ENCODE data around the gene HMCES. TPM values are rescaled to one million over a fixed set of nuclear protein-coding genes. Genes with fewer than 3 reads are reported as not detected.

HMCES gene
- total and polyA plus RNA-seq, 2 of the 13 experiments (the other 11 are each of a cell fraction or from before 2014, with no cell fraction given): 16.1 to 37.5 TPM

- TF ChIP-seq HNRNPH1 (optimal IDR thresholded peaks at IDR 0.05; ENCODE audit: low read depth, low read length) (no peak), PBX2 (CRISPR knock-in tag; IDR thresholded peaks at IDR 0.05) (no peak), ZNF605 (CRISPR knock-in tag; IDR thresholded peaks at IDR 0.05) (peak; percentile 77), TOPORS (CRISPR knock-in tag; IDR thresholded peaks at IDR 0.05) (no peak), CCDC6 (CRISPR knock-in tag; IDR thresholded peaks at IDR 0.05) (no peak), XBP1 (CRISPR knock-in tag; IDR thresholded peaks at IDR 0.05) (no peak), HOXA3 (CRISPR knock-in tag; IDR thresholded peaks at IDR 0.05) (0 out of 2 replicates have a peak, but pooled peaks have one; percentile 11), MAX (IDR thresholded peaks at IDR 0.05) (peak; percentile 12; the same call in 1 of the 2 replicates), ZBTB21 (CRISPR knock-in tag; IDR thresholded peaks at IDR 0.05) (no peak), ZKSCAN1 (IDR thresholded peaks at IDR 0.05; ENCODE audit: low read length) (no peak), FLYWCH1 (CRISPR knock-in tag; IDR thresholded peaks at IDR 0.05) (no peak), ZNF678 (CRISPR knock-in tag; IDR thresholded peaks at IDR 0.05) (no peak), FOXA3 (CRISPR knock-in tag; IDR thresholded peaks at IDR 0.05) (no peak), THYN1 (CRISPR knock-in tag; IDR thresholded peaks at IDR 0.05; ENCODE audit: borderline replicate concordance, low read depth) (no peak), CREB3 (CRISPR knock-in tag; IDR thresholded peaks at IDR 0.05) (no peak), DZIP1 (CRISPR knock-in tag; IDR thresholded peaks at IDR 0.05) (no peak), ZNF280D (CRISPR knock-in tag; IDR thresholded peaks at IDR 0.05) (no peak), NFATC3 (CRISPR knock-in tag; IDR thresholded peaks at IDR 0.05) (no peak), NFRKB (IDR thresholded peaks at IDR 0.05) (no peak), ZEB1 (IDR thresholded peaks at IDR 0.05; ENCODE audit: insufficient replicate concordance, low read depth) (no peak), MED8 (CRISPR knock-in tag; IDR thresholded peaks at IDR 0.05; ENCODE audit: insufficient replicate concordance) (no peak), ZNF713 (CRISPR knock-in tag; IDR thresholded peaks at IDR 0.05) (no peak)
Measured at GRCh38 chr3:129228891-129229585, 49.6 kb upstream of the HMCES start (continued).
